Neural cell (in vitro differentiated cells): ENCODE data around the gene NTRK2. TPM values are rescaled to one million over a fixed set of nuclear protein-coding genes. Genes with fewer than 3 reads are reported as not detected.

ENCODE experiments used
- H2AFZ ChIP-seq: fragments of 200-600, 300-800 bp; sonication (generic), shearing (Covaris generic); 2 replicates; pipeline ENCODE4 v1.6.0; 2014; ENCODE audit warnings: low read depth, mild to moderate bottlenecking, antibody characterized with exemption, low read length, moderate library complexity
- H3F3A ChIP-seq: fragments of 200-600 bp; shearing (Covaris generic); 2 replicates; pipeline ENCODE4 v1.6.1; 2016; ENCODE audit warnings: mild to moderate bottlenecking, moderate library complexity, mixed read lengths, antibody characterized with exemption, low read length; ENCODE audit not compliant: insufficient read depth, poor library complexity, severe bottlenecking
- H3K27ac ChIP-seq: fragments of 200-600, 300-800 bp; sonication (generic), shearing (Covaris generic); 2 replicates; pipeline ENCODE4 v1.5.1; 2014; ENCODE audit warnings: mild to moderate bottlenecking, low read length, moderate library complexity
- H3K27me3 ChIP-seq: fragments of 300-800, 200-600 bp; sonication (generic), shearing (Covaris generic); 2 replicates; pipeline ENCODE4 v1.6.0; 2014; ENCODE audit warnings: mild to moderate bottlenecking, low read depth, low read length, moderate library complexity; ENCODE audit not compliant: insufficient read depth
- H3K36me3 ChIP-seq: fragments of 300-800, 200-600 bp; sonication (generic), shearing (Covaris generic); 2 replicates; pipeline ENCODE4 v1.5.1; 2014; ENCODE audit warnings: mild to moderate bottlenecking, antibody characterized with exemption, low read length, moderate library complexity; ENCODE audit not compliant: insufficient read depth
- H3K4me2 ChIP-seq: fragments of 300-800, 200-600 bp; sonication (generic), shearing (Covaris generic); 2 replicates; pipeline ENCODE4 v1.6.0; 2014; ENCODE audit warnings: mild to moderate bottlenecking, low read length
- H3K4me3 ChIP-seq: fragments of 300-800, 200-600 bp; sonication (generic), shearing (Covaris generic); 2 replicates; pipeline ENCODE4 v1.5.1; 2014; ENCODE audit warnings: mild to moderate bottlenecking, low read length, moderate library complexity
- H3K79me2 ChIP-seq: fragments of 200-600 bp; shearing (Covaris generic); replicated peaks from 2 replicates; pipeline ENCODE4 v1.6.0; 2014; ENCODE audit warnings: mild to moderate bottlenecking, low read length, moderate library complexity; ENCODE audit not compliant: insufficient read depth
- H3K9ac ChIP-seq: fragments of 300-800, 200-600 bp; sonication (generic), shearing (Covaris generic); 2 replicates; pipeline ENCODE4 v1.6.1; 2016; ENCODE audit warnings: mild to moderate bottlenecking, low read length, mixed read lengths
- H3K9me2 ChIP-seq: fragments of 200-600 bp; shearing (Covaris generic); 2 replicates; pipeline ENCODE4 v1.6.1; 2016; ENCODE audit warnings: mild to moderate bottlenecking, low read length, mixed read lengths; ENCODE audit not compliant: insufficient read depth
- H3K9me3 ChIP-seq: fragments of 200-600, 300-800 bp; sonication (generic), shearing (Covaris generic); 2 replicates; pipeline ENCODE4 v1.6.1; 2016; ENCODE audit warnings: mild to moderate bottlenecking, mixed run types, low read length, moderate library complexity, mixed read lengths
- H4K20me1 ChIP-seq: fragments of 200-600 bp; shearing (Covaris generic); 2 replicates; pipeline ENCODE4 v1.6.1; 2016; ENCODE audit warnings: mild to moderate bottlenecking, mixed run types; ENCODE audit not compliant: insufficient read depth
- CTCF ChIP-seq: fragments of 450-650 bp; IDR thresholded peaks from 2 replicates; pipeline ENCODE4 v1.5.1; 2014; ENCODE audit warnings: antibody characterized with exemption, mild to moderate bottlenecking, moderate library complexity; ENCODE audit not compliant: poor library complexity, severe bottlenecking
- EP300 ChIP-seq: fragments of 450-650 bp; conservative IDR thresholded peaks from 2 replicates; pipeline ENCODE4 v1.6.1; 2014; ENCODE audit warnings: antibody characterized with exemption, mild to moderate bottlenecking, moderate library complexity; ENCODE audit not compliant: poor library complexity, severe bottlenecking
- EZH2 ChIP-seq: fragments of 200-600, 300-800 bp; shearing (Covaris generic), sonication (generic); IDR thresholded peaks from 2 replicates; pipeline ENCODE4 v1.6.1; 2014; ENCODE audit warnings: antibody characterized with exemption, low read length, borderline replicate concordance, mild to moderate bottlenecking; ENCODE audit not compliant: insufficient read depth, poor library complexity, severe bottlenecking
- MXI1 ChIP-seq: fragments of 450-650 bp; conservative IDR thresholded peaks from 2 replicates; pipeline ENCODE4 v1.6.1; 2014; ENCODE audit warnings: antibody characterized with exemption, mild to moderate bottlenecking; ENCODE audit not compliant: poor library complexity, severe bottlenecking
- POLR2AphosphoS5 ChIP-seq: IDR thresholded peaks from 2 replicates; pipeline ENCODE4 v1.6.1; 2012
- RAD21 ChIP-seq: fragments of 450-650 bp; conservative IDR thresholded peaks from 2 replicates; pipeline ENCODE4 v1.6.1; 2014; ENCODE audit warnings: antibody characterized with exemption, mild to moderate bottlenecking, moderate library complexity
- REST ChIP-seq: IDR thresholded peaks from 2 replicates; pipeline ENCODE4 v1.6.1; 2012; ENCODE audit warnings: borderline replicate concordance
- SMC3 ChIP-seq: fragments of 450-650 bp; conservative IDR thresholded peaks from 2 replicates; pipeline ENCODE4 v1.6.1; 2014; ENCODE audit warnings: antibody characterized with exemption, mild to moderate bottlenecking, moderate library complexity; ENCODE audit not compliant: poor library complexity
- TAF1 ChIP-seq: IDR thresholded peaks from 2 replicates; pipeline ENCODE4 v1.6.1; 2012; ENCODE audit warnings: low read depth
- polyA plus RNA-seq: library from polyadenylated mRNA; depleted of rRNA; stranded (reverse); fragments of >200 nt; gene quantifications from 2 replicates; pipeline ENCODE4 v1.2.3, GENCODE V29; 2014

NTRK2 gene
- polyA plus RNA-seq, 1 donor from 2014 or later: 14.2 TPM

- no peaks in the 10 kb centered on the region for H3K36me3 ChIP-seq
- H2AFZ ChIP-seq: no peak overlapping the region
- no peak overlapping the region for H3K4me3 ChIP-seq
- TF ChIP-seq SMC3: no peak
- TF ChIP-seq EZH2: no peak
- TF ChIP-seq CTCF: no peak
- no peak for TF ChIP-seq TAF1
- no peak for TF ChIP-seq REST
- no peak for TF ChIP-seq RAD21
- no peak for TF ChIP-seq POLR2AphosphoS5
- no peak for TF ChIP-seq EP300
- no peak for TF ChIP-seq MXI1
- no peak overlapping the region for H3K4me2 ChIP-seq
- H3K79me2 ChIP-seq: no peaks in the 10 kb centered on the region
- H4K20me1 ChIP-seq: no peaks in the 10 kb centered on the region
- no peaks in the 10 kb centered on the region for H3K27me3 ChIP-seq
- H3K27ac ChIP-seq: no peak overlapping the region
- H3F3A ChIP-seq: peaks cover 5% of the 10 kb centered on the region
- no peaks in the 10 kb centered on the region for H3K9me2 ChIP-seq
- H3K9ac ChIP-seq: no peak overlapping the region
- H3K9me3 ChIP-seq: no peaks in the 10 kb centered on the region
Observed at GRCh38 chr9:84932915-84933527, 263.5 kb downstream of the NTRK2 start.

- no peak overlapping the region for H3K4me3 ChIP-seq
- no peaks in the 10 kb centered on the region for H3K79me2 ChIP-seq
- no peaks in the 10 kb centered on the region for H3K36me3 ChIP-seq
- no peaks in the 10 kb centered on the region for H3K27me3 ChIP-seq
- H3K27ac ChIP-seq: peak overlapping the region; percentile 98
- H3F3A ChIP-seq: peaks cover 17% of the 10 kb centered on the region
- H3K9me3 ChIP-seq: no peaks in the 10 kb centered on the region
- H4K20me1 ChIP-seq: no peaks in the 10 kb centered on the region
- TF ChIP-seq REST: no peak
- TF ChIP-seq TAF1: no peak
- no peak for TF ChIP-seq EP300
- no peak for TF ChIP-seq RAD21
- TF ChIP-seq MXI1: no peak
- no peak for TF ChIP-seq SMC3
- TF ChIP-seq POLR2AphosphoS5: no peak
- TF ChIP-seq CTCF: no peak
- TF ChIP-seq EZH2: no peak
- no peak overlapping the region for H3K4me2 ChIP-seq
- no peak overlapping the region for H2AFZ ChIP-seq
- H3K9ac ChIP-seq: peak overlapping the region; percentile 75
- no peaks in the 10 kb centered on the region for H3K9me2 ChIP-seq
Observed at GRCh38 chr9:84935528-84936117, 266.1 kb downstream of the NTRK2 start.
